OCI-LY7 (cell line): ENCODE data around the gene PACSIN2. TPM values are rescaled to one million over a fixed set of nuclear protein-coding genes. Genes with fewer than 3 reads are reported as not detected.

Experiments used
- BruUV-seq: library from RNA; stranded (reverse); fragments of 400-500 nt; replicated peaks from 2 replicates; lab custom pipeline; 2021; lab: Mats Ljungman, UMichigan
- CTCF ChIA-PET: fragments of 300-600 bp; sonication (Branson Sonifier 250); formaldehyde crosslinking; loops from one replicate; lab custom pipeline; 2022; ENCODE audit warnings: antibody characterized with exemption; ENCODE audit not compliant: unreplicated experiment; lab: Charles Lee
- POLR2A ChIA-PET: fragments of 300-600 bp; sonication (Branson Sonifier 250); formaldehyde crosslinking; loops from one replicate; lab custom pipeline; 2022; ENCODE audit warnings: antibody characterized with exemption; lab: Charles Lee
- DNase-seq: peaks from one replicate; pipeline ENCODE4 v3.0.0-alpha.2; 2015; ENCODE audit warnings: low spot score
- H2AFZ ChIP-seq: fragments of 200-600 bp; sonication (generic), shearing (Covaris generic); 2 replicates; pipeline ENCODE4 v1.6.1; 2014; ENCODE audit warnings: mild to moderate bottlenecking, antibody characterized with exemption, low read length, moderate library complexity
- H3K27ac ChIP-seq: fragments of 200-600 bp; sonication (generic); 2 replicates; pipeline ENCODE4 v1.5.1; 2014; ENCODE audit warnings: mixed run types, low read depth, mild to moderate bottlenecking, moderate library complexity, low read length, inconsistent platforms; ENCODE audit not compliant: poor library complexity, severe bottlenecking
- H3K36me3 ChIP-seq: fragments of 200-600 bp; sonication (generic); 2 replicates; pipeline ENCODE4 v1.6.1; 2014; ENCODE audit warnings: mild to moderate bottlenecking, antibody characterized with exemption, low read length, moderate library complexity, mixed read lengths; ENCODE audit not compliant: insufficient read depth
- H3K4me1 ChIP-seq: fragments of 200-600 bp; sonication (generic); 2 replicates; pipeline ENCODE4 v1.5.1; 2014; ENCODE audit warnings: mild to moderate bottlenecking, low read length; ENCODE audit not compliant: insufficient read depth, poor library complexity, severe bottlenecking
- H3K4me2 ChIP-seq: fragments of 200-600 bp; sonication (generic); 2 replicates; pipeline ENCODE4 v1.6.1; 2014; ENCODE audit warnings: mild to moderate bottlenecking, low read length
- H3K4me3 ChIP-seq: fragments of 200-600 bp; sonication (generic); 2 replicates; pipeline ENCODE4 v1.5.1; 2014; ENCODE audit warnings: mild to moderate bottlenecking, low read depth, low read length; ENCODE audit not compliant: poor library complexity, severe bottlenecking
- H3K79me2 ChIP-seq: fragments of 200-600 bp; sonication (generic); 2 replicates; pipeline ENCODE4 v1.6.1; 2016; ENCODE audit warnings: low read depth, mild to moderate bottlenecking, low read length, moderate library complexity, mixed read lengths; ENCODE audit not compliant: insufficient read depth
- H3K9me2 ChIP-seq: fragments of 200-600 bp; sonication (generic); 2 replicates; pipeline ENCODE4 v1.6.1; 2016; ENCODE audit warnings: mild to moderate bottlenecking, low read length, mixed read lengths; ENCODE audit not compliant: insufficient read depth
- H3K9me3 ChIP-seq: fragments of 200-600 bp; sonication (generic); 2 replicates; pipeline ENCODE4 v1.6.1; 2014; ENCODE audit warnings: mild to moderate bottlenecking, mixed run types, low read length, mixed read lengths
- H4K20me1 ChIP-seq: fragments of 200-600 bp; sonication (generic); 2 replicates; pipeline ENCODE4 v1.6.1; 2014; ENCODE audit warnings: mild to moderate bottlenecking, antibody characterized with exemption, low read length, moderate library complexity, mixed read lengths; ENCODE audit not compliant: insufficient read depth
- CTCF ChIP-seq: fragments of 200-600 bp; sonication (generic); conservative IDR thresholded peaks from 2 replicates; pipeline ENCODE4 v1.5.1; 2014; ENCODE audit warnings: mild to moderate bottlenecking, antibody characterized with exemption, low read length, moderate library complexity, mixed read lengths
- EZH2phosphoT487 ChIP-seq: fragments of 200-600 bp; sonication (generic); IDR thresholded peaks from 2 replicates; pipeline ENCODE4 v1.6.1; 2018; ENCODE audit warnings: low read depth, borderline replicate concordance, mild to moderate bottlenecking, mixed run types, antibody characterized with exemption, low read length, moderate library complexity, mixed read lengths
- intact Hi-C: fragments of 100-400 bp; cut with micrococcal nuclease; formaldehyde crosslinking; loops from one replicate; pipeline ENCODE4 v1.10.0; 2022; ENCODE audit not compliant: unreplicated experiment
- total RNA-seq, 2 experiments: library from RNA; depleted of rRNA in 1 of 2; stranded (reverse); fragments of >200 nt in 1 of 2; shearing (Covaris generic) in 1 of 2; gene quantifications; 2 replicates each; pipeline ENCODE4 v1.2.3, GENCODE V29; 2014 to 2022

Gene PACSIN2
- total RNA-seq, 2 experiments from 2014 or later: 25.4 to 41.7 TPM

- no peak overlapping the region for H2AFZ ChIP-seq
- H3K4me2 ChIP-seq: no peak overlapping the region
- H4K20me1 ChIP-seq: no peaks in the 10 kb centered on the region
- no peaks in the 10 kb centered on the region for H3K9me2 ChIP-seq
- H3K4me3 ChIP-seq: no peak overlapping the region
- H3K9me3 ChIP-seq: no peaks in the 10 kb centered on the region
- intact Hi-C loops: no loop called here
- peaks cover 9% of the 10 kb centered on the region; the same call in 1 of the 2 replicates for H3K36me3 ChIP-seq
- POLR2A ChIA-PET: interaction anchor here (0.6 kb wide), 1 partner anchor 277 kb away, joined by 5 read pairs; no protein-coding TSS in a partner anchor
- TF ChIP-seq EZH2phosphoT487 (no peak), CTCF (no peak)
- CTCF ChIA-PET: no interaction called here
- no peaks in the 10 kb centered on the region for H3K79me2 ChIP-seq
- H3K4me1 ChIP-seq: no peaks in the 10 kb centered on the region
- no peak for DNase-seq
- H3K27ac ChIP-seq: no peak overlapping the region
- no TSS peak for BruUV-seq
Observed at GRCh38 chr22:42872821-42873220, 142.1 kb downstream of the PACSIN2 start.

GRCh38 chr22:42871146-42872050 is 143.6 kb downstream of the PACSIN2 start:
- H3K4me3 ChIP-seq: no peak overlapping the region
- H3K36me3 ChIP-seq: peaks cover 9% of the 10 kb centered on the region; the same call in 1 of the 2 replicates
- CTCF ChIA-PET: interaction anchor here (0.7 kb wide), 1 partner anchor 9 kb away, joined by 4 read pairs; no protein-coding TSS in a partner anchor
- TF ChIP-seq EZH2phosphoT487 (no peak), CTCF (no peak)
- intact Hi-C loops: no loop called here
- no peaks in the 10 kb centered on the region for H3K9me2 ChIP-seq
- H2AFZ ChIP-seq: no peak overlapping the region
- no peaks in the 10 kb centered on the region for H4K20me1 ChIP-seq
- H3K79me2 ChIP-seq: no peaks in the 10 kb centered on the region
- peaks cover 4% of the 10 kb centered on the region for H3K4me1 ChIP-seq
- DNase-seq: no peak
- no peaks in the 10 kb centered on the region for H3K9me3 ChIP-seq
- POLR2A ChIA-PET: no interaction called here
- BruUV-seq: no TSS peak
- no peak overlapping the region for H3K27ac ChIP-seq
- no peak overlapping the region for H3K4me2 ChIP-seq
